GM19025 (cell line): ENCODE data around the gene IL18RAP.

Source experiments
- ATAC-seq: cut with Tn5 transposase; IDR thresholded peaks from one replicate; pipeline ENCODE4 v1.9.1; 2021; ENCODE audit warnings: mild to moderate bottlenecking, low read depth, moderate library complexity; ENCODE audit not compliant: unreplicated experiment

IL18RAP gene, protein sequence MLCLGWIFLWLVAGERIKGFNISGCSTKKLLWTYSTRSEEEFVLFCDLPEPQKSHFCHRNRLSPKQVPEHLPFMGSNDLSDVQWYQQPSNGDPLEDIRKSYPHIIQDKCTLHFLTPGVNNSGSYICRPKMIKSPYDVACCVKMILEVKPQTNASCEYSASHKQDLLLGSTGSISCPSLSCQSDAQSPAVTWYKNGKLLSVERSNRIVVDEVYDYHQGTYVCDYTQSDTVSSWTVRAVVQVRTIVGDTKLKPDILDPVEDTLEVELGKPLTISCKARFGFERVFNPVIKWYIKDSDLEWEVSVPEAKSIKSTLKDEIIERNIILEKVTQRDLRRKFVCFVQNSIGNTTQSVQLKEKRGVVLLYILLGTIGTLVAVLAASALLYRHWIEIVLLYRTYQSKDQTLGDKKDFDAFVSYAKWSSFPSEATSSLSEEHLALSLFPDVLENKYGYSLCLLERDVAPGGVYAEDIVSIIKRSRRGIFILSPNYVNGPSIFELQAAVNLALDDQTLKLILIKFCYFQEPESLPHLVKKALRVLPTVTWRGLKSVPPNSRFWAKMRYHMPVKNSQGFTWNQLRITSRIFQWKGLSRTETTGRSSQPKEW

DNA sequence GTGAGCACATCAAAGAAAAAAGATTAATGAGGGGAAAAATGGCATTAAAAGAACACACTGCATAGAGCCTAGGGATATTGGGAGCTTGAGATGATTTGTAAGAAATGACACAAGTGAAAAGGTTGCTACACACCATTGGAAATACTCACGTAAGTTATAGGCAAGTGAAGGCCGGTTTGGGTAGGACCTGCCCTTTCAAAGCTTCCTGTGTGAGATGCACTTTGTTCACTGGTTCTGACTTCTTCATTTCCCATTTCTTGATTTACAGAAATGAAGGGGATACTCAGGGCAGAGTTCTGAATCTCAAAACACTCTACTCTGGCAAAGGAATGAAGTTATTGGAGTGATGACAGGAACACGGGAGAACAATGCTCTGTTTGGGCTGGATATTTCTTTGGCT is at the start of gene IL18RAP:
Gene IL18RAP, plus strand, starts transcription at position 251 of the 400 bp plus-strand sequence. Its CDS starts 118 bp downstream, at position 369.
- ATAC-seq = no peak

DNA sequence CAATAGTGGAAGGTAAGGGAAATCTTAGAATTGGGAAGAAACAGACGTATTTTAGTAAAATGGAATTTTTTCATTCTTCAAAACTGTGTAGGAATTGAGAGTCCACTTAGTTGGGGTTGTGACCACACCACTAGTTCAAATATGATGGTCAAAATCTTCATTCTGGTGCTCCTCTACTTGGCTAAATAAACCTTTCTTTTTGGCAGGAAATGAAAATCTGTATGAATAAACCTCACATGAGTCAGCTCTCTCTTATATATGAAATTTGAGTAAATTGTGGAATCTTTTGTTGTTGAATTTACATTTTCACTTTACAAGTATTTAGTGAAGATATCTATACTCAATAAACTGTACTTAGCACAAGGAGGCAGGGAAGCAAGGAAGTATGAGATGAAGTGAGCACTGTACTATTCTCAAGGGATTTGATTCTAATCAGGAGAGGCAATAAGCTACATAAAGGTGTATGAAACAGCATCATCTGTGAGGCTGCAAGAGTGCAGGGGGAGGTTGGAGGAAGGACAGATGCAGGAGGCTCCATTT is 46.8 kb upstream of the IL18RAP start:
- no peak for ATAC-seq

DNA sequence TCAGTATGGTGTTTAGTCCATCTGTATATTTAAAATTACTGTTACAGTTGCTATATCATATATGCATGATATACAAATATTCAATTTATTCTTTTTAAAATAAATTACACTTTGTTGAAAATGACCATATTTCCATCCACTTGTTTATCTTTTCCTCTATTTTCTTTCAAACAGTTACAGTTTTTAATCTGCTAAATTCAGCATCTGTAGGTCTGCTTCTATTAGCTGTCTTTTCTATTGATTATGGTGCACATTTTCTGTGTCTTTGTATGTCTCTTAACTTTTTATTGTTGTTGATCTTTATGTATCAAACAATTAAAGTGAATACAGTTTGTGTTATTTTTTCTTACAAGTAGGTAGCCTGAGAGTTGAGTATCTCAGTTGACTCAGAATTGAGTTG is 39.2 kb upstream of the IL18RAP start:
- no peak for ATAC-seq

DNA sequence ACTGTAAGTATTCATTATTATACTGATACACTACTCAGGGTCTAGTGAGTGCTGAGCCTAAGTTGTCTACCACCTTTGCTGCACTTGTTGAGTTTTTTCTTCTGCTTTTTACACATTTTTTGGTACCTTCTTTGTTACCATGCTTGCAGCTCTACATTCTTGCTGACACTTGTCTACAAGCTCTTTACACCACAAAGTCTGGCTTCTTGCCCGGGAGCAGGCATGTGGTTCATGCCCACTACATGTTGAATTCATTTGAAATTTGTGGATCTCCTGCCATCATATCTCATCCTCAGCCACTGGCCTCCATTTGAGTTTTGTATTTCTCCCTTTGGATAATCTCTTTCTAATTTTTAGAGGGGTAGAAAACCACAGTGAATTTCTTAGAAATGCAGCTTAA is 37.4 kb upstream of the IL18RAP start:
- ATAC-seq = no peak

DNA sequence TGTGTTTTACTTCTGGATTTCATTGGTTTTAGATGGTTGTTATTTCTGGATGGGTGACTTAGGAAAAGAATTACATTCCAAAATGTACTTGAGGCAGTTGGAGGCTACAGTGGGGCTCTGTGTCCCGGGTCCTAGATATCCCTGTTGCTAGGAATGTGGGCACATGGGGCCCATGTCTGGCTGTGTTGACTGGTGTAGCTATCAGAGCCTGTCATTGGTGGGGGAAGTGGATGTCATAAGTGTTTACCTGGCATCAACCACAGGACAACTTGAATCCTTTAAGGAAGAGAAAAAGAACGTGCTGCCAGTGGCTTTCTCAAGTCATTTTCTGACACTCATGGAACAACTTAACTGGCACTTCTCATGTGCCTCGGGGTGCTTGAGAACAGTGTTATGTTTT is 37.0 kb upstream of the IL18RAP start:
- ATAC-seq = no peak

DNA sequence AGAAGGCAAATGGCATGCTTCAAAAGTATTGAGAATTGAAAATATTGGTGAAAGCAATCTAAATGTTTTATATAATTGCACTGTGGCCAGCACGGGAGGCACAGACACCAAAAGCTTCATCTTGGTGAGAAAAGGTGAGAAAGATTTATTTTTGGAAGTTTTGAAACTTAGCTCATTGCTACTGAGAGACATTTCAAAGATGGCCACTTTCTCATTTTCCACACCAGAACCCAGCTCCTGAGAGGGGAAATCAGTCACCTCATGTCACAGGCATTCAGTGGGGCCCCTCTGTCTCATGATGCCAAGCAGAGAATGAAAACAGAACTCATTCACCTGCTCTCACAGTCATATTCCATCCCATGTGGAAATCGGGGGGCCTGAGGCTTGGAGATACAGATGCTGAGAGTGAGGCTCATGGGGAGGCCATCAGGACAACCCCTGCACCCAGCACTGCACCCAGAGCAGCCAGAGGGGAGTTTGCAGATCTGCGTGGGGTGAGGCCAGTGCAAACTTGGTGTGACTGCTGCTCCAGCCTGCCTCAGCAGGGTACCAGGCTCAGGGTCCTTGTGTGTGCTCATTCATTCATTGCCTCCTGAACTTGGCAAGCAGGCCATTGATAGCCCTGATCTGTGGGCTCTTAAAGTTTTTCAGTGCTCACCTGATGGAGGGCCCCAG is 36.0 kb upstream of the IL18RAP start:
- ATAC-seq = no peak

DNA sequence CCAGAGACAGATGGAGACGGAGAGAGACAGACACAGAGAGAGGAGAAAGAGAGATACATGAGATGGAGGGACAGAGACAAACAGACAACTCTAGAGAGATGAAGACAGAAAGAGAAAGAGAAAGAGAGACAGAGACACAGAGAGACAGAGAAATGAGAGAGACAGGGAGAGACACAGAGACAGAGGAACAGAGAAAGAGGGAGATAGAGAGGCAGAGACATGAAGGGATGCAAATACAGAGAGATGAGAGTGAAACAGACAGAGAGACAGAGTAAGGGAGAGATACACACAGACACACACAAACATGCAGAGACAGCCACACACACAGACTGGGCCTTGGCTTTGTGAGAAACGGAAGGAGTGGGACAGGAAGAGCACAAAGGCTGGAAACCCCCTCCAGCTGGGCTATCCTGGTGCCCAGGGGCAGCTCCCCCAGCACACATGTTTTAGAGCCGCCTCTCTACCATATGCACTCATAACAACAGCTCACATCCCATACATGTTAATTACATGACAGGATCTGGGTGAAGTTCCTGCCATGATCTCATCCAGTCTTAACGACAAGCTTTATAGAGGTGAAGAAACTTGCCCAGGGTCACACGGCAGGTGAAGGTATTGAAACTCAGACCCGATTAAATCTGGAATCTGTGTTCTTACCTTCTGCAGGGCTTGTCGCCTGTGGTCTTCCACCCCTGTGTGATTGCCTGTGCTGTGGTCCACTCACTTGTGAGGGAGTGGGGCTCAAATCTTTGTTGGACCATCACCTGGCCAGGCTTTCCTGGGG is 35.0 kb upstream of the IL18RAP start:
- ATAC-seq = no peak

DNA sequence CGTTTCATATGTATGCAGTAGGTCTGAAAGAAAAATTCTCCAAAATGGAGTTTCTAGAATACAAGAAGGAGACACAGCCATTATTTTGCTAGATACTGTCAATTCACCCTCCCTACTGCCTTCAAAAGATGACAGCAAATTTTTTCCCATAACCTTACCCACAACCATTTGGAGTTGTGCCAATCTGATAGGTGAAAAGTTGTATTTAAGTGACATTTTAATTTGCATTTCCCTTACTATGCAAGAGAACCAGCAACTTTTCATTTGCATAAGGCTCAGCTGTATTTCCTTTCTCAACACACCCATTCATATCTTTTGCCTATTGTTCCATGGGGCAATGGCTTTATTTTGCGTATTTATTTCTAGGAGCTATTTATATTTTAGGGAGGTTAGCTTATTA is 31.4 kb upstream of the IL18RAP start:
- ATAC-seq = no peak

DNA sequence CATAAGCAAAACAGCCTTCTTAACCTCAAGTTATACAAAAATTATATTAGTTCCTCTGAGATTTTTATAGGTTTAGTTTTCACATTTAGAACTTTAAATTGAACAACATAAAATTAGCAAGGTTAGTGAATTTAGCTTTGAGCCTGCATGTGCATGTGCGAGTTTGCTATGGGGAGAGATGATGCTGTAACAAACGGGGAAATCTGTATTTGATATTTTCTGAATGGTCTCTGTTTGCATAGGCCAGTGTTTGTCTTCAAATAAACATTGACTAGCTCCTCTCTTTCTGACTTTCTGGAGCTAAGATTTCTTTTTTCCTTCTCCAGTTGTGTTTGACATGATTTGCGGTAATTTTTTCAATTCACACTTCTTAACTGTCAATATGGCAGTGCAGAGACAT is 30.9 kb upstream of the IL18RAP start:
- no peak for ATAC-seq

DNA sequence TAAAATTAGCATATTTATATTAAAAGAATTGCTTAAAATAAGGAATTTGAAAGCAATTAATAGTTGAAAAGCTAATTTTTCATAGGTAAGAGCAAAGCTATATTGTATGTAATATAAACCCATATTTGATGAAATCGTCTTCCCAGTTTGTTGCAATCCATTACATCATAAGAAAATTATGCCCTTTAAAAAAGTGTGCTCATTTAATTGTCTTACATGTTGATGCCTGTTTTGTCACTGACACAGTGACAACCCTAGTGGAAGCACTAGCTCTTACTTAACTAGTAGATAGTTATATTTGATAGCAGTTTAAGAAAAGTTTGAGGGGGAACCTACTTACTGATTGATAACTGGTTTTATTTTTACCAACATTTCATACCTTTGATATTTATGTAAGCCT is 30.0 kb upstream of the IL18RAP start:
- no peak for ATAC-seq

DNA sequence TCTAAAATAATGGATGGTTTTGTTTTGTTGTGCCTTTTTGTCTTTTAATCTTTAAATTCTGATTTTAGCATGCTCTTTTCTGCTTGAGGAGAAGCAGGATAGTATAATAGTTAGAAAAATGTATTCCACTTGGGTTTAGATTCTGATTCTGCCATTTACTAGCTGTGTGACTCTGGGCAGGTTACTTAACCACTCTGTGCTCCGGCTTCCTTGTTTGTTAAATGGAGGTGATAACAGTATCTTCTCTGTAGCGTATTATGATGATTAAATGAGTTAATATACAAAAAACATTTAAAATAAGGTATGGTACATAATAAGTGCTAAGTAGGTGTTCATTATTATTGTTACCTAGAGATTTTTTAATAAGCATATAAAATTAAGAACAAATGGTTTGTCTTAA is 26.9 kb upstream of the IL18RAP start:
- no peak for ATAC-seq

DNA sequence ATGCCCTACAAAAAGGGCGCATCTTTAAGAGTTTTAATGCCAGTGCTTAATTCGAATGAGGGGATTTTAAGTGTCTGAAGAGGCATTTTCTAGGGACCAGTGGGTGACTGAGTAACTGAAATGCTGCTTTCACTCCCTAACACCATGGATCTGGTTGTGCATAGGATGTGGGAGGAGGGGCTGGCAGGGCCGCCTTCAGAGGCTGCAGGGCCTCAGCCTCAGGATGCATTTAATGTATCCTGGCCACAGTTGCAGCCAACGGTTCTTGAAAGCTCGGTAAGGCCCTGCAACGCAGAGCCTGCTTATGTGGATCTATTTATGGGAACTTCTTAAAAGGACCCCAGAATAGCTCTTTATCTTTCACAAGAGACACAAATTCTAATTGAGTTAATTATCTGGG is 25.8 kb upstream of the IL18RAP start:
- ATAC-seq = no peak

DNA sequence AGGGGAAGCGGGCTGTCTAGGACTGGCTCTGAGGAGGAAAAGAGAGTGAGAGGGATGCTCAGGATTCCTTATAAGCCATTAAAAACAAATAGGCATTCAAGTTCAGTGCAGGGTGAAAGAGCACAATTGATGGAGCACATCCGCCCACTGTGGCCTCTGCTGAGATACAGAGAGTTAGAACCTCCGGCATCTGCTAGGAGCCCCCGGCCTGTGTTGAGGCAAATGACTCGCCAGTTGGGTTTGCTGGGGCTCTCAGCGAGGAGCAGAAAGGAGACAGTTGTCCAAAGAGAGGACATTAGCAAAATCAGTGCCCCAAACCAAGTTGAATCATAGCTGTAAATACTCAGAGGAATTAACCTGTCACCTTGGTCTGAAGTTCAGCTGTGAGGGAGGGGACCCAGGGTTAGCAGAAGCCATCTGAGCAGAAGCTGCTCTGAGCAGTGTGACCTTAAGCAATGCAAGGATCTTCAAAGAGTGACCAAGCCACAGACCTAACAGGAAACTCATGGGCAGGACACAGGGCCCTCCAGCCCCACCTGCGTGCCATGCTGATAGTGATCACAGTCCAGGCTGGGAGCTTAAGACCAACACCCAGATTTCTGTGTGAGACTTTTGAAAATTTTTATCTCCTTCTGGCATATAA is 23.3 kb upstream of the IL18RAP start:
- no peak for ATAC-seq

DNA sequence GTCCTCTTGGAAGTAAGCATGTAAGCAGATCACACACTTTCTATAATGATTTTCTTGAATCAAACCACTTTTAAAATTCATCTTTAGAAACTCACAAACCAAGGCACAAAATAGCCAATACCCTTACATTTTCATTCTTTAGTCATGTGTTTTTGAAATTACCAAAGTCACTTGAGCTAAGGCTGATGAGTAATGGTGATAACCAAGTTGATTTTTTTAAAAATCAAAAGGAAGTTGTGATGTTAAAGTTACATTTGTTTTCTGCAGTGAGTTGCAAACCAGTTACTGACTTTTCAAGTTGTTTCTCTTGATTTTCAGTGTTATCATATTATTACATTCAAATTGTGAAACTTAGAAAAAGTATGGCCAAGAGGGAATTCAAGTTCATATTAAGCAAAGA is 21.5 kb upstream of the IL18RAP start:
- ATAC-seq = no peak

DNA sequence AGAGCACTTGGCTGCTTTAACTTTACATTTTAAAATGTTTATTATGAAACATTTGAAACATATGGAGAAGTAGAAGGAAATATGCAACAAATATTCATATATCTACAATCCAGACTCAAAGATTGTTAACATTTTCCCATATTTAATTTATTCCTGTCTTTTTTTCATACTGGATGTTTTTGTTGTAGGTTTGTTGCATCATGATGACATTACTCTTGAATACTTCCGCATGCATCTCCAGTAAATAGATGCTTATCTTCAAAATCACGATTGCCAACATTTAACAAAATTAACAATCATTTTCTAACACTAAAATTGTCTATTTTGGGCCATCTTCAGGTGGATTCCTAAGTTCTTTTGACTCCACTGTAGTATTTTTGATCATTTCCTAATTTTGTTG is 21.1 kb upstream of the IL18RAP start:
- ATAC-seq = no peak

DNA sequence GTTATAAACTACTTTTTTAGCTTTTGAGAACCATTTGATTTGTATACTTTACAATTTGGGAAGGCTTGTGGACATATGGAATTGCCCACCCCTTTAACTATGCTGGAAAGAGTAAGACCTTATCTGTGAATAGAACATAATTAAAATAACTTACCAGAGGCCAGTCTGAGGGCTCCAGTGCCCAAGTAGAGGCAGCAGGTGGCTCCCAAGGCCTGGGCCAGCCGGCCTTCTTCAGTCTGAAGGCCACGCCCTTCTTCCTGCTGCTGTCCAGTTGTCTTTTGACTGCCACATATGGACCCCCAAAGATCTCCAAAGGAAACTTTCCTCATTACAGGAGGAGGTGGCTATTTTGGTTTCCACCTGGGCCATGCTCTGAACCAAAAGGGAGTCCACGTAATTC is 12.0 kb upstream of the IL18RAP start:
- ATAC-seq = no peak

DNA sequence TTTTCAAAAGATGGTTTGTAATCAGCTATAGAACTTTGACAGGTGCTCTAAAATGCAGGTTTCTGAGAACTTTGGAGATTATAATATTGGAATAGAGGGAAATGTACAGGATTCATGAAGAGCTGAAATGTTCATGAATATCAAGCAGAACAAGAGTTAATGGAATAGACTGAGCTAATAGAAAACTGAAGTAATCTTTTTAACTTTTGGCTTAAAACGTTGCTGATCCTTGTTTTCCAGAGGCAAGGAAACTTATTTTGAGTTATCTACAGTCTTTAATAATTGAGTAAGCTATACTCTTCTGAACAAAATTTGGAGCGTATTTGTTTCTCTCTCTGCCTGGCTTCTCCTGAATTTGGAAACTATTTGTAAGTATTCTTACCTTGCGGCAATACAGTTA is 10.8 kb upstream of the IL18RAP start:
- no peak for ATAC-seq

DNA sequence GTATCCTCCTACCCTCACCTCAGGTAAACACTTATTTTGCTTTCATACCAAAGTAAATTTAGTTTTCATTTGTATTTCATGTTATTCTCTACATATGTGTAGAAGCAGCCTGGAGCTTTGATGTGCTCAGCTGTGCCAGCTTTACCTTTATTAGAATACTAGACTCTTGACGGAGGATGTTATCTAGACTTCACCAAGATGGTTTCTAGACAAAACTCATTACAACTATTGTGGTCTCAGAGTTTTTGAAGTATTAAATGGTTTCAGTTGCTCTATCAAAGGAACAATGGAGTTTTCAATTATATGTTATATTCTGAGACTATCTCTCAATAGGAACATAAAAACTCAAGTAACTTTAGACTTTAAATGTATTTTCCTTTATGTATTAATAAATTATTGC is 5.0 kb upstream of the IL18RAP start:
- ATAC-seq = no peak

DNA sequence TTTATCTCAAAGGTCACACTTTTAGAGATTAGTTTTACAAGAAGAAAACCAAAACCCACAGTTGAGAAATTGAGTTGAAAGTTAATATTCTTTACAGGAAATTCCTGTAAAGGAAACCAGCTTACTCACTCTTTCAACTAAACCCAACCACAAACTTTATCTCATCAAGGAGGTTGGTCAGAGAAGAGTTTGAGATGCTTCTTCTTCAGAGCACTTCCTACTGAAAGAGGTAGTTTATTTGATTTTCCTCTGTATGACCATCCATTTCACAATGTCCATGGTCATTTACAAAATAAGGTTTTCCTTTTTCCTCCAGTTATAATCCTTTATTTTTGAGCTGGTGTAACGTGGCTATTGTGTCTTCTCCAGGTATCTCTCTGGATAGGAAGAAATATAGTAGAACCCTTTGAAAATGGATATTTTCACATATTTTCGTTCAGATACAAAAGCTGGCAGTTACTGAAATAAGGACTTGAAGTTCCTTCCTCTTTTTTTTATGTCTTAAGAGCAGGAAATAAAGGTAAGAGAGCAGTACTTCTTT is 4.5 kb upstream of the IL18RAP start:
- no peak for ATAC-seq

DNA sequence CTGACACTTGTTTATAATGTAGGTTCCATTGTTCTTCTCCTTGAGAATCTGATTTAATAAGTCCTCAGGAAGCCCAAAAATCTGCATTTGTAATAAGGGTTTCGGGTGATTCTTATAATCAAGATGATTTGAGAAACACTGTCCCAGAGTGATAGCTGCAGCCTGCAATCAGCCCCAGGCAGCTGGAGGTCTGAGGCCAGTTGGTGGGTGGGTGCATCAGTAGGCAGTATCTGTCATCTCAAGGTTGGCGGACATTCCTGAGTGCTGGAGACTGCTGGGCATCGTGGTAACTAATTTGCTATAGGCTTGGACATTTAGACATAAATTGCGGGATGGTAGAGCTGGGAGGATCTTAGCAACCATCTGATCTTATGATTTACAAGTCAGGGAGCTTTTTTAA is 2.7 kb upstream of the IL18RAP start:
- no peak for ATAC-seq
